HEK293T (cell line): ENCODE measurements around the gene P3H3.

Source experiments
- CTCF ChIA-PET: fragments of 350-600 bp; formaldehyde crosslinking; extraction: SDS; loops from one replicate; lab custom pipeline; 2021; ENCODE audit warnings: antibody characterized with exemption, inconsistent platforms; lab: Yijun Ruan, JAX
- POLR2A ChIA-PET: fragments of 350-600 bp; formaldehyde crosslinking; extraction: SDS; loops from one replicate; lab custom pipeline; 2020; ENCODE audit warnings: antibody characterized with exemption, inconsistent platforms; lab: Yijun Ruan, JAX
- DNase-seq: peaks from one replicate; pipeline ENCODE4 v3.0.0; 2012; ENCODE audit warnings: mixed read lengths; ENCODE audit errors: extremely low spot score
- ARNT ChIP-seq: fragments of 450-650 bp; IDR thresholded peaks from 2 replicates; pipeline ENCODE4 v1.6.1; 2017; ENCODE audit warnings: mild to moderate bottlenecking
- BHLHE40 ChIP-seq: fragments of 450-650 bp; IDR thresholded peaks from 2 replicates; pipeline ENCODE4 v1.6.1; 2016; ENCODE audit warnings: mild to moderate bottlenecking, moderate library complexity, borderline replicate concordance
- CTBP1 ChIP-seq: fragments of 450-650 bp; IDR thresholded peaks from 2 replicates; pipeline ENCODE4 v1.6.1; 2016; ENCODE audit warnings: borderline replicate concordance
- ELF4 ChIP-seq: fragments of 450-650 bp; IDR thresholded peaks from 2 replicates; pipeline ENCODE4 v1.6.1; 2017; ENCODE audit warnings: antibody characterized with exemption
- FOXA1 ChIP-seq: fragments of 450-650 bp; IDR thresholded peaks from 2 replicates; pipeline ENCODE4 v1.6.1; 2016; ENCODE audit warnings: mild to moderate bottlenecking
- FOXK2 ChIP-seq: fragments of 450-650 bp; IDR thresholded peaks from 2 replicates; pipeline ENCODE4 v1.6.1; 2016; ENCODE audit warnings: mild to moderate bottlenecking
- FOXM1 ChIP-seq: fragments of 450-650 bp; IDR thresholded peaks from 2 replicates; pipeline ENCODE4 v1.6.1; 2017; ENCODE audit warnings: mild to moderate bottlenecking, borderline replicate concordance
- HDGF ChIP-seq: fragments of 450-650 bp; IDR thresholded peaks from 2 replicates; pipeline ENCODE4 v1.6.1; 2017; ENCODE audit warnings: antibody characterized with exemption, borderline replicate concordance
- L3MBTL2 ChIP-seq: fragments of 450-650 bp; conservative IDR thresholded peaks from 2 replicates; pipeline ENCODE4 v1.6.1; 2016; ENCODE audit warnings: mild to moderate bottlenecking
- LEF1 ChIP-seq: fragments of 450-650 bp; IDR thresholded peaks from 2 replicates; pipeline ENCODE4 v1.6.1; 2017; ENCODE audit warnings: mild to moderate bottlenecking, borderline replicate concordance
- NFRKB ChIP-seq: fragments of 450-650 bp; IDR thresholded peaks from 2 replicates; pipeline ENCODE4 v1.6.1; 2016; ENCODE audit warnings: mild to moderate bottlenecking, moderate library complexity
- SP1 ChIP-seq: fragments of 450-650 bp; IDR thresholded peaks from 2 replicates; pipeline ENCODE4 v1.6.1; 2017
- SUZ12 ChIP-seq: fragments of 450-650 bp; IDR thresholded peaks from 2 replicates; pipeline ENCODE4 v1.6.1; 2016; ENCODE audit warnings: mild to moderate bottlenecking
- TARDBP ChIP-seq: fragments of 450-650 bp; IDR thresholded peaks from 2 replicates; pipeline ENCODE4 v1.6.1; 2016
- ZNF384 ChIP-seq: fragments of 450-650 bp; IDR thresholded peaks from 2 replicates; pipeline ENCODE4 v1.6.1; 2016
- TF ChIP-seq, protein P1 (sequence below): fragments of 450-650 bp; IDR thresholded peaks from 2 replicates; pipeline ENCODE4 v1.6.1; 2016

Gene P3H3

GRCh38 chr12:6830286-6830890, 2.2 kb downstream of the P3H3 start:
- POLR2A ChIA-PET: interaction anchor here (1.0 to 5.5 kb wide), 9 partner anchors 9 to 106 kb away, joined by 3 to 49 read pairs (median 4); partner anchors contain the start of genes CDCA3, COPS7A, GPR162 and MLF2

DNA sequence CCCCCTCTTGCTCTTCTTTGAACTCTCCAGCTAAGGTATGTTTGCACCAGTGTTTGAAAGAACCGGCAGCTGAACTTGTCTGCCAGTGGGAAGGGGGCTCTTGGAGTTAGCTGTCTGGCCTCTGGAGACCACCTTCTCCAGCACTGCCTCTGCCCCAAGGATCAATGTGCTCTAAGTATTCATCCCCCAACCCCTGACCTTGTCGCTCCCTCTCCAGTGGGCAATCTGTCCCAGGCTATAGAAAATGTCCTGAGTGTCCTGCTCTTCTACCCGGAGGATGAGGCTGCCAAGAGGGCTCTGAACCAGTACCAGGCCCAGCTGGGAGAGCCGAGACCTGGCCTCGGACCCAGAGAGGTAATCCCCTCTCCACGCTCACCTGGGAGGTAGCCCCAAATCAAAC, 2.8 kb downstream of the P3H3 start:
- TF ChIP-seq FOXK2: no peak
- DNase-seq: no peak
- POLR2A ChIA-PET: interaction anchor here (1.0 to 5.5 kb wide), 5 partner anchors 11 to 107 kb away, joined by 3 to 49 read pairs (median 4); partner anchors contain the start of genes CDCA3, COPS7A, MLF2 and USP5
- CTCF ChIA-PET: interaction anchor here (2.1 kb wide), 1 partner anchor 77 kb away, joined by 6 read pairs; no protein-coding TSS in a partner anchor

More at GRCh38 chr12:6830286-6830890, 2.2 kb downstream of the P3H3 start:
- DNase-seq: no peak
- TF ChIP-seq HDGF (no peak), ELF4 (no peak), BHLHE40 (no peak), L3MBTL2 (no peak), TARDBP (no peak), FOXK2 (no peak), SP1 (no peak), ARNT (no peak), CTBP1 (no peak), FOXA1 (no peak), NFRKB (no peak), SUZ12 (no peak), LEF1 (no peak)
- CTCF ChIA-PET: interaction anchor here (1.1 to 2.1 kb wide), 2 partner anchors 42 to 76 kb away, joined by 6 read pairs; partner anchors contain the start of gene SPSB2

GRCh38 chr12:6831450-6831995, 3.3 kb downstream of the P3H3 start:
- no peak for DNase-seq
- CTCF ChIA-PET: interaction anchor here (0.6 to 2.1 kb wide), 3 partner anchors 12 to 78 kb away, joined by 3 to 6 read pairs (median 5); no protein-coding TSS in a partner anchor
- TF ChIP-seq LEF1 (no peak), NFRKB (no peak), ELF4 (no peak)
- POLR2A ChIA-PET: interaction anchor here (1.0 to 6.3 kb wide), 6 partner anchors 20 to 107 kb away, joined by 3 to 51 read pairs (median 8); partner anchors contain the start of genes CDCA3, COPS7A, MLF2 and USP5

- TF ChIP-seq FOXK2 (no peak), CTBP1 (no peak), HDGF (no peak), FOXA1 (no peak), ARNT (no peak), BHLHE40 (no peak), FOXM1 (no peak), ZNF384 (no peak), TARDBP (no peak), NFRKB (no peak), ELF4 (no peak), LEF1 (no peak), L3MBTL2 (no peak), SUZ12 (no peak), SP1 (no peak)
- TF ChIP-seq, protein P1, sequence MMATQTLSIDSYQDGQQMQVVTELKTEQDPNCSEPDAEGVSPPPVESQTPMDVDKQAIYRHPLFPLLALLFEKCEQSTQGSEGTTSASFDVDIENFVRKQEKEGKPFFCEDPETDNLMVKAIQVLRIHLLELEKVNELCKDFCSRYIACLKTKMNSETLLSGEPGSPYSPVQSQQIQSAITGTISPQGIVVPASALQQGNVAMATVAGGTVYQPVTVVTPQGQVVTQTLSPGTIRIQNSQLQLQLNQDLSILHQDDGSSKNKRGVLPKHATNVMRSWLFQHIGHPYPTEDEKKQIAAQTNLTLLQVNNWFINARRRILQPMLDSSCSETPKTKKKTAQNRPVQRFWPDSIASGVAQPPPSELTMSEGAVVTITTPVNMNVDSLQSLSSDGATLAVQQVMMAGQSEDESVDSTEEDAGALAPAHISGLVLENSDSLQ: no peak
- CTCF ChIA-PET: interaction anchor here (0.6 to 2.1 kb wide), 4 partner anchors 11 to 78 kb away, joined by 3 to 6 read pairs (median 4); no protein-coding TSS in a partner anchor
- POLR2A ChIA-PET: interaction anchor here (1.0 to 6.3 kb wide), 4 partner anchors 19 to 79 kb away, joined by 3 to 51 read pairs (median 8); partner anchors contain the start of genes CDCA3, MLF2 and USP5
- no peak for DNase-seq
Observed at GRCh38 chr12:6832125-6832524, 3.9 kb downstream of the P3H3 start.

DNA sequence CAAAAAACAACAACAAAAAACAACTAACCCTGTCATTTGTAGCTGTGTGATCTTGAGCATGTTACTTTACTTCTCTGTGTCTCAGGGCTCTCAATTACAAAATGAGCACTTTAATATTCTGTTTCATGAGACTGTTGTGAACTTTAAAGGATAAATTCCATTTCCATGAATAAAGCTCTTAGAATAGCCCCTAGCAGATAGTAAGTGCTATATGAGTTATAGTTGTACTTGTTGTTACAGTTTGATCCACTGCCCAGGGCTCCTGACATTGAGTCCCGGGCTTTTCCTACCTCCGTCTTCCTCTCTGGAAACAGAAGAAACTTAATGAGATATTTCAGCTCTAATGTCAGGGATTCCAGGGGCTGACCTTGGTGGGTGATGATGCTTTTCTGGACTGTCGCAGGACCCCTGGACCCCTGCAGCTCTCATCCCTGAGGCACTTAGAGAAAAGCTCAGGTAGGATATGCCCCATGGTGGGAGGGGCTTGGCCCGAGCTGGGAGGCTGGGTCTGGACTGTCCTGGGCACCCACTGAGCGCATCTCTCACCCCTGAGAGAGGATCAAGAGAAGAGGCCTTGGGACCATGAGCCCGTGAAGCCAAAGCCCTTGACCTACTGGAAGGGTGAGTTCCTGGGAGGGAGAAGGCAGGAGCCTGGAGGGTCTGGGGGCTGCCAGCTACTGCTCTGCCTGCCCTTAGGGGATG, 5.1 kb downstream of the P3H3 start:
- CTCF ChIA-PET: interaction anchor here (0.6 to 1.3 kb wide), 5 partner anchors 8 to 872 kb away, joined by 3 to 5 read pairs (median 4); no protein-coding TSS in a partner anchor
- TF ChIP-seq, protein P1: no peak
- no peak for TF ChIP-seq BHLHE40
- no peak for TF ChIP-seq TARDBP
- no peak for TF ChIP-seq ELF4
- TF ChIP-seq LEF1: no peak
- no peak for TF ChIP-seq SUZ12
- no peak for TF ChIP-seq ARNT
- no peak for TF ChIP-seq SP1
- TF ChIP-seq FOXM1: no peak
- TF ChIP-seq CTBP1: no peak
- no peak for TF ChIP-seq FOXK2
- POLR2A ChIA-PET: interaction anchor here (1.1 to 6.3 kb wide), 9 partner anchors 10 to 144 kb away, joined by 3 to 51 read pairs (median 5); partner anchors contain the start of genes C12orf57, CDCA3, COPS7A and MLF2
- no peak for DNase-seq

DNA sequence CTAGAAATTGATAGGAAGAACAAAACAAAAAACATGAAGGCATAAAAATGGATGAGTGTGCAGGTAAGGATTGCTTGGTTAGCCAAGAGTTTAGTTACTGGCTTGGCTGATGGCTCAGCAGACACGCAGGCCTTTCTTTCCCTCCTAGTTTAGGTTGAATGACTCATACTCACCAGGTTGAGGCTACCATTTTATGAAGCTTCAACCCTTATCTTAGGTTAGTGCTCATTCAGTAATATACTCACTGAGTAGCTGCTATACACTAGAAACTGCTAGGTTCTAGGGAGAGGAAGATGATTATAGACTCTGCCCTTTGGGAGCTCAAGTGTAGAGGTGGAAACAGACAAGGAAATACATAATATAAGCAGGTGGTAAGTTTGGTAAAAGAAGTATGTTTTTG, 6.0 kb downstream of the P3H3 start:
- CTCF ChIA-PET: interaction anchor here (0.5 to 2.9 kb wide), 10 partner anchors 9 to 871 kb away, joined by 3 to 14 read pairs (median 6); partner anchors contain the start of genes CDCA3, MLF2, SPSB2 and USP5
- POLR2A ChIA-PET: interaction anchor here (1.1 to 6.3 kb wide), 10 partner anchors 9 to 145 kb away, joined by 3 to 51 read pairs (median 4); partner anchors contain the start of genes C12orf57, CDCA3, COPS7A and MLF2
- DNase-seq: no peak
- TF ChIP-seq SUZ12: no peak
- no peak for TF ChIP-seq ARNT
- TF ChIP-seq FOXA1: no peak
- no peak for TF ChIP-seq SP1
- no peak for TF ChIP-seq TARDBP
- TF ChIP-seq NFRKB: no peak
- no peak for TF ChIP-seq HDGF
- TF ChIP-seq FOXM1: no peak
